Activated T-cell treated with anti-CD3 and anti-CD28 coated beads for 24 hours (primary cell): ENCODE data around the gene SETDB1.
A peak's percentile ranks its signal among the peaks of the same experiment; 100 is the strongest.

Experiments used
- DNase-seq: peaks from one replicate; pipeline ENCODE4 v3.0.0-alpha.2; 2020; ENCODE audit warnings: low read depth

SETDB1 gene

GRCh38 chr1:150976401-150976821 lies 50.2 kb downstream of the SETDB1 start:
- no peak for DNase-seq

- peak; percentile 61 for DNase-seq
Measured at GRCh38 chr1:150976879-150977694, 50.9 kb downstream of the SETDB1 start.

GRCh38 chr1:150979092-150980056 lies 53.2 kb downstream of the SETDB1 start:
- DNase-seq: peak; percentile 83

GRCh38 chr1:150981177-150981804 lies 55.1 kb downstream of the SETDB1 start:
- no peak for DNase-seq

GRCh38 chr1:150981805-150982712 lies 55.9 kb downstream of the SETDB1 start, which contains the start of gene ANXA9:
TSS of gene ANXA9 (plus strand) at chr1:150982292. CDS start at chr1:150983106, 814 bp downstream.
- no peak for DNase-seq

GRCh38 chr1:150985179-150985825 lies 59.1 kb downstream of the SETDB1 start:
- DNase-seq: no peak

- no peak for DNase-seq
Measured at GRCh38 chr1:150987924-150988323, 61.8 kb downstream of the SETDB1 start.

GRCh38 chr1:150992626-150993025 lies 66.5 kb downstream of the SETDB1 start:
- no peak for DNase-seq

- no peak for DNase-seq
Measured at GRCh38 chr1:150994248-150994647, 68.1 kb downstream of the SETDB1 start.

- DNase-seq: no peak
Measured at GRCh38 chr1:150995460-150995859, 69.3 kb downstream of the SETDB1 start.

- no peak for DNase-seq
Measured at GRCh38 chr1:150995896-150996295, 69.7 kb downstream of the SETDB1 start.

- no peak for DNase-seq
Measured at GRCh38 chr1:150997126-150997872, 71.1 kb downstream of the SETDB1 start.

- no peak for DNase-seq
Measured at GRCh38 chr1:150997949-150998348, 71.8 kb downstream of the SETDB1 start.

GRCh38 chr1:150999051-150999674 lies 73.0 kb downstream of the SETDB1 start:
- DNase-seq: no peak

GRCh38 chr1:150999926-151000325 lies 73.8 kb downstream of the SETDB1 start:
- DNase-seq: no peak

GRCh38 chr1:151000408-151000807 lies 74.2 kb downstream of the SETDB1 start:
- no peak for DNase-seq

GRCh38 chr1:151001602-151002001 lies 75.4 kb downstream of the SETDB1 start:
- no peak for DNase-seq

- no peak for DNase-seq
Measured at GRCh38 chr1:151002051-151002450, 75.9 kb downstream of the SETDB1 start.

GRCh38 chr1:151002611-151003010 lies 76.4 kb downstream of the SETDB1 start:
- DNase-seq: no peak
